Lower leg skin (tissue), 3 donors: ENCODE results near the gene PABPC1L.

Source experiments
- POLR2A ChIP-seq, 2 donors: fragments of 450-650 bp; IDR thresholded peaks; one replicate each; pipeline ENCODE4 v1.6.1; 2016 to 2017; ENCODE audit warnings: antibody characterized with exemption in 2 of 2, mild to moderate bottlenecking in 1 of 2, moderate library complexity in 1 of 2
- TF ChIP-seq, protein P1 (sequence below), 3 donors: fragments of 450-650 bp; IDR thresholded peaks; one replicate each; pipeline ENCODE4 v1.5.1; 2016; ENCODE audit warnings: antibody characterized with exemption in 3 of 3, mild to moderate bottlenecking in 3 of 3, moderate library complexity in 2 of 3

DNA sequence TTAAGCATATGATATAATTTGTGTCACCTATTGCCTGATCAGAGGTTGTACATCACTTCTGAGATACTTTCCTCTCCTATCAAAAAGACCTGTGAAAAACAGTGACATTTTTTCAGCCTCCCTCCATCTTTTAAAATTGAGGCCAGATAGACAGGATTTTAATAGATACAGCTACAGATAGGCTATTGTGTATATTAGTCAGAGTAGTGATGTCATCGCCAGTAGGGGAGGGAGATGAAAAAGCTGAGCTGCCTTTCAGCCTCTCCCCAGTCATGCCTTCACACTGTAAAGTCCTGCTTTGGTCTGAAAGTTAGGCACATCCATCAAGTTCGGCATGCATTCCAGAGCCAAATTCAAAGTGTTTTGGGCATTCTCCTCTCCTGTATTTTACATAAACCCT is 7.9 kb upstream of the PABPC1L start:
- TF ChIP-seq, protein P1, sequence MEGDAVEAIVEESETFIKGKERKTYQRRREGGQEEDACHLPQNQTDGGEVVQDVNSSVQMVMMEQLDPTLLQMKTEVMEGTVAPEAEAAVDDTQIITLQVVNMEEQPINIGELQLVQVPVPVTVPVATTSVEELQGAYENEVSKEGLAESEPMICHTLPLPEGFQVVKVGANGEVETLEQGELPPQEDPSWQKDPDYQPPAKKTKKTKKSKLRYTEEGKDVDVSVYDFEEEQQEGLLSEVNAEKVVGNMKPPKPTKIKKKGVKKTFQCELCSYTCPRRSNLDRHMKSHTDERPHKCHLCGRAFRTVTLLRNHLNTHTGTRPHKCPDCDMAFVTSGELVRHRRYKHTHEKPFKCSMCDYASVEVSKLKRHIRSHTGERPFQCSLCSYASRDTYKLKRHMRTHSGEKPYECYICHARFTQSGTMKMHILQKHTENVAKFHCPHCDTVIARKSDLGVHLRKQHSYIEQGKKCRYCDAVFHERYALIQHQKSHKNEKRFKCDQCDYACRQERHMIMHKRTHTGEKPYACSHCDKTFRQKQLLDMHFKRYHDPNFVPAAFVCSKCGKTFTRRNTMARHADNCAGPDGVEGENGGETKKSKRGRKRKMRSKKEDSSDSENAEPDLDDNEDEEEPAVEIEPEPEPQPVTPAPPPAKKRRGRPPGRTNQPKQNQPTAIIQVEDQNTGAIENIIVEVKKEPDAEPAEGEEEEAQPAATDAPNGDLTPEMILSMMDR (IDR thresholded peaks at IDR 0.05): no peak
- TF ChIP-seq POLR2A (IDR thresholded peaks at IDR 0.05): no peak
